Lung (tissue), 12 donors: Measurements from ENCODE around the gene CHRDL2. TPM values are rescaled to one million over a fixed set of nuclear protein-coding genes. Genes with fewer than 3 reads are reported as not detected.
"Not testable (repeated sequence)": the region's sequence is repeated elsewhere in the genome, so short reads cannot be mapped to it uniquely, and the experiment has no call there.

Source experiments
- ATAC-seq: fragments of 200-7000 bp; cut with Tn5 transposase; one replicate; pipeline ENCODE4 v1.9.1; 2020; ENCODE audit warnings: moderate number of reproducible peaks; ENCODE audit not compliant: insufficient read depth, low FRiP score
- DNase-seq, 3 donors: peaks; one replicate each; pipeline ENCODE4 v3.0.0-alpha.2; 2013 to 2017
- H3K27ac ChIP-seq, 2 donors: one replicate each; pipeline ENCODE4 v1.5.1; 2013; ENCODE audit warnings: mild to moderate bottlenecking in 2 of 2, moderate library complexity in 2 of 2, control low read depth in 1 of 2, inconsistent platforms in 1 of 2, low read depth in 1 of 2, low read length in 1 of 2
- H3K27me3 ChIP-seq, 3 donors: one replicate each; pipeline ENCODE4 v1.5.1; 2013; ENCODE audit warnings: low read length in 2 of 3; ENCODE audit not compliant: control insufficient read depth in 3 of 3, insufficient read depth in 3 of 3
- H3K36me3 ChIP-seq, 4 donors: one replicate each; pipeline ENCODE4 v1.5.1; 2013; ENCODE audit warnings: low read length in 4 of 4, mild to moderate bottlenecking in 1 of 4, moderate library complexity in 1 of 4; ENCODE audit not compliant: control insufficient read depth in 4 of 4, insufficient read depth in 4 of 4
- H3K4me1 ChIP-seq, 5 donors: one replicate each; pipeline ENCODE4 v1.5.1; 2013; ENCODE audit warnings: low read length in 5 of 5, mild to moderate bottlenecking in 2 of 5, moderate library complexity in 1 of 5; ENCODE audit not compliant: control insufficient read depth in 5 of 5, insufficient read depth in 5 of 5
- H3K4me3 ChIP-seq: one replicate; pipeline ENCODE4 v1.5.1; 2013; ENCODE audit warnings: mild to moderate bottlenecking, control low read depth, moderate library complexity
- H3K9ac ChIP-seq, 2 donors: one replicate each; pipeline ENCODE4 v1.5.1; 2013; ENCODE audit warnings: low read length in 2 of 2, control low read depth in 1 of 2; ENCODE audit not compliant: insufficient read depth in 1 of 2
- H3K9me3 ChIP-seq, 4 donors: one replicate each; pipeline ENCODE4 v1.5.1; 2013; ENCODE audit warnings: low read length in 3 of 4, mild to moderate bottlenecking in 1 of 4, moderate library complexity in 1 of 4; ENCODE audit not compliant: control insufficient read depth in 4 of 4, insufficient read depth in 3 of 4
- WGBS, 2 donors: extraction: QIAGEN DNeasy Blood & Tissue Kit; methylation state at CpG; one replicate each; pipeline ENCODE4 v1.1.7; 2013; 5-methylcytosine and 5-hydroxymethylcytosine counted together
- polyA plus RNA-seq, 2 donors: library from polyadenylated mRNA; stranded (reverse); fragments of 200-250 nt; gene quantifications; one replicate each; pipeline ENCODE4 v1.2.1, GENCODE V29; 2013
- total RNA-seq, 2 donors: library from RNA; depleted of rRNA in 1 of 2; stranded (reverse); fragments of >200 nt in 1 of 2; gene quantifications; one replicate each; pipeline ENCODE4 v1.2.1, GENCODE V29; 2014 to 2021
- TF ChIP-seq, protein P1 (sequence below): IDR thresholded peaks from 2 replicates; pipeline ENCODE4 v1.5.1; 2012; ENCODE audit warnings: mild to moderate bottlenecking; ENCODE audit errors: control extremely low read depth, extremely low read depth
- donor health status: control.
- donor health status: control.
- donor health status: Bipolar disorder and iron deficiency.
- donor health status: healthy.
- donor health status: DM: yes; HTN: yes; CAD: no.

Gene CHRDL2
- total and polyA plus RNA-seq, 4 donors: 1.7 to 5.9 (median 4.8) TPM

DNA sequence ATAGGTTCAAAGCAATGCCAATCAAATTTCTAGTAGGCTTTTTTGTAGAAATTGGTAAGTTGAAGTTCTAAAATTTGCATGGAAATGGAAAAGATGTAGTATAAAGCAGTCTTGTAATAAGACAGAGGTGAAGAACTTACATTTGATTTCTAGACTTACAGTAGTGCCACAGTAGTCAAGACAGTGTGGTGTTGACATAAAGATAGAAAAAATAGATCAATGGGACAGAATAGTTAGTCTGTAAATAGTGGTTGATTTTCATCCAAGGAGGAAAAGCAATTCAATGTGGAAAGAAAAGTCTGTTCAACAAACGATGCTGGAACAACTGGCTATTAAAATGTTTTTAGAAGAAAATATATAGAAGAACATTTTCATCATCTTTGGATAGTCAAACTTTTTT, 67.9 kb downstream of the CHRDL2 start:
- Histone ChIP-seq H3K27ac (no peak overlapping the region), H3K27me3 (no peaks in the 10 kb centered on the region), H3K4me1 (no peaks in the 10 kb centered on the region), H3K4me3 (no peak overlapping the region), H3K9ac (no peak overlapping the region), H3K36me3 (no peaks in the 10 kb centered on the region), H3K9me3 (peaks cover 0 to 2% (median 0%) of the 10 kb centered on the region in 4 donors)
- DNase-seq (no peak), ATAC-seq (no peak)
- TF ChIP-seq, protein P1, sequence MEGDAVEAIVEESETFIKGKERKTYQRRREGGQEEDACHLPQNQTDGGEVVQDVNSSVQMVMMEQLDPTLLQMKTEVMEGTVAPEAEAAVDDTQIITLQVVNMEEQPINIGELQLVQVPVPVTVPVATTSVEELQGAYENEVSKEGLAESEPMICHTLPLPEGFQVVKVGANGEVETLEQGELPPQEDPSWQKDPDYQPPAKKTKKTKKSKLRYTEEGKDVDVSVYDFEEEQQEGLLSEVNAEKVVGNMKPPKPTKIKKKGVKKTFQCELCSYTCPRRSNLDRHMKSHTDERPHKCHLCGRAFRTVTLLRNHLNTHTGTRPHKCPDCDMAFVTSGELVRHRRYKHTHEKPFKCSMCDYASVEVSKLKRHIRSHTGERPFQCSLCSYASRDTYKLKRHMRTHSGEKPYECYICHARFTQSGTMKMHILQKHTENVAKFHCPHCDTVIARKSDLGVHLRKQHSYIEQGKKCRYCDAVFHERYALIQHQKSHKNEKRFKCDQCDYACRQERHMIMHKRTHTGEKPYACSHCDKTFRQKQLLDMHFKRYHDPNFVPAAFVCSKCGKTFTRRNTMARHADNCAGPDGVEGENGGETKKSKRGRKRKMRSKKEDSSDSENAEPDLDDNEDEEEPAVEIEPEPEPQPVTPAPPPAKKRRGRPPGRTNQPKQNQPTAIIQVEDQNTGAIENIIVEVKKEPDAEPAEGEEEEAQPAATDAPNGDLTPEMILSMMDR: no peak
- 80 to 94% methylated on average over 1 of the region's 1 CpG for WGBS, 2 donors

DNA sequence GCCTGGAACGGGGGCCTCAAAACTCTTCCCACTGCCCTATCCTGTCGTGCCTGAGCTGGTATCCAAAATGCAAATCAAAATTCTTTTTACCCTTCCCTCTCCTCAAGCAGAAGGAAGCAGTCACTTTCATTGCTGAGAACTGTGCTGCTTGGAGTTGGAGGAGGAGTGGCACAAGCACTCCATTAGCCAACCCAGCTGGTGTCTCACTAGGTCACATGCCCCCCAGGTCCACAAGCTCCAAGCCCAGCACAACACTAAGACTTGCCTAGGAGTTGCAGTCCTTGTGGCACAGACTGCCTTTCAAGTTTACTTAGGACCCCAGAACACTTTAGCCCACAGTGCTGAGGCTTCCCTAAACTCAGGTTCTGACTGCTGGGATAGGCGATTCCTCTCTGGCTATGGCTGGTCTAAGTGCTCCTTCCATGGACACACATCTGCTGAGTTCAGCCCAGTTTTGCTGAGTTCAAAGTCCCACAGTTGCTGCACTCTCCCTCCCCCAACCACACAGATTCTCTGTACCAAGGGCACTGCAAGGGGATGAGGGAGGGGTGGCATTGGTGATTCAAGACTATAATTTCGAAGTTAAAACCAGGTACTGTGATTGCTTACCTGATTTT, 68.6 kb downstream of the CHRDL2 start:
- DNase-seq: no peak
- H3K27me3 ChIP-seq: no peaks in the 10 kb centered on the region
- H3K4me3 ChIP-seq: no peak overlapping the region
- no peaks in the 10 kb centered on the region for H3K4me1 ChIP-seq
- no peak for ATAC-seq
- H3K27ac ChIP-seq: no peak overlapping the region
- no peak overlapping the region for H3K9ac ChIP-seq
- TF ChIP-seq, protein P1: no peak
- WGBS, 2 donors: 97% methylated on average over 4 of the region's 4 CpGs
- peaks cover 0 to 2% (median 0%) of the 10 kb centered on the region in 4 donors for H3K9me3 ChIP-seq
- H3K36me3 ChIP-seq: no peaks in the 10 kb centered on the region

DNA sequence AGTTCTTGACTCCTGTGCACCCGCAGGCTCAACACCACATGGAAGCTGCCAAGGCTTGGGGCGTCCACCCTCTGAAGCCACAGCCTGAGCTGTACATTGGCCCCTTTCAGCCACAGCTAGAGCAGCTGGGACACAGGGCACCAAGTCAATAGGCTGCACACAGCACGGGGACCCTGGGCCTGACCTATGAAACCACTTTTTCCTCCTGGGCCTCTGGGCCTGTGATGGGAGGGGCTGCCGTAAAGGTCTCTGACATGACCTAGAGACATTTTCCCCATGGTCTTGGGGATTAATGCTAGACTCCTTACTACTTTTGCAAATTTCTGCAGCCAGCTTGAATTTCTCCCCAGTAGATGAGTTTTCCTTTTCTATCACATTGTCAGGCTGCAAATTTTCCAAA, 72.1 kb downstream of the CHRDL2 start:
- not testable (repeated sequence) for H3K4me3 ChIP-seq, H3K9ac ChIP-seq, H3K36me3 ChIP-seq, DNase-seq, H3K27ac ChIP-seq, ATAC-seq, H3K9me3 ChIP-seq, H3K27me3 ChIP-seq, H3K4me1 ChIP-seq
- 83 to 85% methylated on average over 4 of the region's 4 CpGs for WGBS, 2 donors

DNA sequence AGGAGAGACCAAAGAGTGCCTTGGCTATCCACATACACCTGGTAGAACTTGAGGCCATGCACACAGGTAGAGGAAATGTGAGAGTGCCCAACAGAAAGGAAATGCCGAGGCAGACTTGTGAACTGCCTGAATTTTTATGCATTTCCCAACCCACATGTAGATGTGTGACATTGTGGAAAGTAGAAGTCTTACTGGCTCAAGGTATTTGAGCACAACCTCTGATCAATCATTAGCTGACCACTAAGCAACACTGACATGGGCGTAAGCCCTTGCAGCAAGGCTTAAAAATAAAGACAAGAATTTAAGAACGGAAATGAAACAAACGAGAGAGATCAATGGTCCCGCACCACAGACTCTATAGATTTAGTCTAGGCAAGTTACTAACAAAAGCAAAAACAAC, 76.2 kb downstream of the CHRDL2 start:
- peaks cover 0 to 2% (median 0%) of the 10 kb centered on the region in 4 donors for H3K9me3 ChIP-seq
- H3K36me3 ChIP-seq: no peaks in the 10 kb centered on the region
- no peak overlapping the region for H3K27ac ChIP-seq
- H3K9ac ChIP-seq: no peak overlapping the region
- TF ChIP-seq, protein P1: no peak
- H3K4me3 ChIP-seq: no peak overlapping the region
- H3K4me1 ChIP-seq: peaks cover 0 to 9% (median 4%) of the 10 kb centered on the region in 5 donors
- ATAC-seq (no peak), DNase-seq (no peak)
- no peaks in the 10 kb centered on the region for H3K27me3 ChIP-seq
- WGBS, 2 donors: 97 to 98% methylated on average over 5 of the region's 5 CpGs
